ENCODE measurements around the gene PALS2. TPM values are rescaled to one million over a fixed set of nuclear protein-coding genes. Genes with fewer than 3 reads are reported as not detected.
A peak's percentile ranks its signal among the peaks of the same experiment; 100 is the strongest.

PALS2 gene
- polyA plus RNA-seq, 3 donors from 2014 or later, result 7.2 to 10.3 (median 7.3) TPM

- Mint-ChIP-seq H3K36me3 (peaks cover 0 to 6% (median 4%) of the 10 kb centered on the region in 3 donors), H3K27ac (no peak overlapping the region), H3K27me3 (ENCODE audit: low read depth in 3 of 3) (peaks cover 0 to 3% (median 2%) of the 10 kb centered on the region in 3 donors)
These were observed 28.3 kb downstream of the PALS2 start for GRCh38 chr7:24601600-24601999.

GRCh38 chr7:24602860-24603456, 29.7 kb downstream of the PALS2 start:
- Mint-ChIP-seq H3K27me3 (ENCODE audit: low read depth in 3 of 3) (peaks cover 1 to 3% (median 2%) of the 10 kb centered on the region in 3 donors), H3K36me3 (peaks cover 0 to 6% (median 4%) of the 10 kb centered on the region in 3 donors), H3K4me3 (no peak overlapping the region)

More at GRCh38 chr7:24601600-24601999, 28.3 kb downstream of the PALS2 start:
- DNase-seq, result no peak
- Mint-ChIP-seq H3K9me3 (no peaks in the 10 kb centered on the region), H3K4me1 (no peaks in the 10 kb centered on the region), H3K4me3 (no peak overlapping the region)

GRCh38 chr7:24604630-24605029, 31.4 kb downstream of the PALS2 start:
- Mint-ChIP-seq H3K4me1 (no peaks in the 10 kb centered on the region), H3K36me3 (peaks cover 0 to 6% (median 4%) of the 10 kb centered on the region in 3 donors), H3K27me3 (ENCODE audit: low read depth in 3 of 3) (peaks cover 1 to 3% (median 2%) of the 10 kb centered on the region in 3 donors), H3K9me3 (no peaks in the 10 kb centered on the region), H3K27ac (no peak overlapping the region), H3K4me3 (no peak overlapping the region)
- DNase-seq, result no peak

More at GRCh38 chr7:24602860-24603456, 29.7 kb downstream of the PALS2 start:
- no peak overlapping the region for H3K27ac Mint-ChIP-seq
- H3K4me1 Mint-ChIP-seq, result no peaks in the 10 kb centered on the region
- no peaks in the 10 kb centered on the region for H3K9me3 Mint-ChIP-seq
- no peak for DNase-seq

- Mint-ChIP-seq H3K4me1 (no peaks in the 10 kb centered on the region), H3K4me3 (no peak overlapping the region)
These were observed 35.3 kb downstream of the PALS2 start for GRCh38 chr7:24608504-24608903.

GRCh38 chr7:24609059-24609458, 35.8 kb downstream of the PALS2 start:
- Mint-ChIP-seq H3K4me1 (no peaks in the 10 kb centered on the region), H3K27me3 (ENCODE audit: low read depth in 3 of 3) (peaks cover 0 to 1% (median 0%) of the 10 kb centered on the region in 3 donors), H3K9me3 (no peaks in the 10 kb centered on the region), H3K27ac (peak overlapping the region in 1 of 6 donors; percentile 67), H3K4me3 (no peak overlapping the region), H3K36me3 (peaks cover 0 to 4% (median 0%) of the 10 kb centered on the region in 3 donors)
- DNase-seq, result no peak

More at GRCh38 chr7:24608504-24608903, 35.3 kb downstream of the PALS2 start:
- H3K27ac Mint-ChIP-seq, result peak overlapping the region in 1 of 6 donors; percentile 74
- H3K9me3 Mint-ChIP-seq, result no peaks in the 10 kb centered on the region
- DNase-seq, result no peak
- peaks cover 0 to 1% (median 0%) of the 10 kb centered on the region in 3 donors for H3K36me3 Mint-ChIP-seq
- peaks cover 0 to 1% (median 0%) of the 10 kb centered on the region in 3 donors for H3K27me3 Mint-ChIP-seq (ENCODE audit: low read depth in 3 of 3)

GRCh38 chr7:24609570-24609969, 36.3 kb downstream of the PALS2 start:
- Mint-ChIP-seq H3K4me3 (no peak overlapping the region), H3K4me1 (no peaks in the 10 kb centered on the region), H3K27ac (no peak overlapping the region), H3K36me3 (peaks cover 0 to 4% (median 0%) of the 10 kb centered on the region in 3 donors), H3K27me3 (ENCODE audit: low read depth in 3 of 3) (peaks cover 0 to 4% (median 1%) of the 10 kb centered on the region in 3 donors), H3K9me3 (no peaks in the 10 kb centered on the region)
- DNase-seq, result no peak

GRCh38 chr7:24611130-24611529, 37.9 kb downstream of the PALS2 start:
- Mint-ChIP-seq H3K9me3 (peaks cover 0 to 13% (median 4%) of the 10 kb centered on the region in 6 donors), H3K4me3 (no peak overlapping the region), H3K27me3 (ENCODE audit: low read depth in 3 of 3) (peaks cover 0 to 6% (median 5%) of the 10 kb centered on the region in 3 donors), H3K27ac (no peak overlapping the region), H3K4me1 (no peaks in the 10 kb centered on the region), H3K36me3 (peaks cover 4 to 12% (median 7%) of the 10 kb centered on the region in 3 donors)
- no peak for DNase-seq

GRCh38 chr7:24617957-24618616, 44.8 kb downstream of the PALS2 start:
- Mint-ChIP-seq H3K36me3 (peaks cover 14 to 28% (median 16%) of the 10 kb centered on the region in 3 donors), H3K27me3 (ENCODE audit: low read depth in 3 of 3) (peaks cover 0 to 8% (median 6%) of the 10 kb centered on the region in 3 donors), H3K27ac (no peak overlapping the region), H3K4me3 (no peak overlapping the region), H3K4me1 (peaks cover 0 to 1% of the 10 kb centered on the region in 2 donors), H3K9me3 (peaks cover 6 to 24% (median 15%) of the 10 kb centered on the region in 6 donors)
- DNase-seq, result no peak

- peaks cover 0 to 1% of the 10 kb centered on the region in 2 donors for H3K4me1 Mint-ChIP-seq
- peaks cover 6 to 22% (median 15%) of the 10 kb centered on the region in 6 donors for H3K9me3 Mint-ChIP-seq
- no peak for DNase-seq
- H3K36me3 Mint-ChIP-seq, result peaks cover 14 to 24% (median 15%) of the 10 kb centered on the region in 3 donors
- H3K4me3 Mint-ChIP-seq, result no peak overlapping the region
- H3K27ac Mint-ChIP-seq, result no peak overlapping the region
- peaks cover 0 to 8% (median 1%) of the 10 kb centered on the region in 3 donors for H3K27me3 Mint-ChIP-seq (ENCODE audit: low read depth in 3 of 3)
These were observed 46.7 kb downstream of the PALS2 start for GRCh38 chr7:24619978-24620377.

- peaks cover 0 to 13% (median under 1%) of the 10 kb centered on the region in 6 donors for H3K9me3 Mint-ChIP-seq
- peaks cover 0 to 1% of the 10 kb centered on the region in 2 donors for H3K4me1 Mint-ChIP-seq
- no peak overlapping the region for H3K4me3 Mint-ChIP-seq
- peaks cover 15% of the 10 kb centered on the region in 3 donors for H3K36me3 Mint-ChIP-seq
- peak overlapping the region in 1 of 6 donors; percentile 16 for H3K27ac Mint-ChIP-seq
- peaks cover 0 to 1% (median 0%) of the 10 kb centered on the region in 3 donors for H3K27me3 Mint-ChIP-seq (ENCODE audit: low read depth in 3 of 3)
- DNase-seq, result no peak
These were observed 49.5 kb downstream of the PALS2 start for GRCh38 chr7:24622646-24623182.

Other genes starting within 250 kb of the PALS2 start
- under 1 TPM in 1 of 3 donors, not detected in 2; 0.10 TPM for gene GSDME, start 184.0 kb downstream of the PALS2 start, polyA plus RNA-seq

All from immature natural killer cell (primary cell).